CD4-positive, CD25-positive, alpha-beta regulatory T cell (primary cell): ENCODE results near the gene STK4. TPM values are rescaled to one million over a fixed set of nuclear protein-coding genes. Genes with fewer than 3 reads are reported as not detected.

Source experiments
- ATAC-seq, 2 donors: fragments of 150-1000 bp; cut with Tn5 transposase; one replicate each; pipeline ENCODE4 v1.10.0; 2021; ENCODE audit warnings: low read depth in 2 of 2, moderate number of reproducible peaks in 2 of 2, moderate library complexity in 1 of 2
- DNase-seq, 3 donors: peaks; one replicate each; pipeline versions ENCODE4 v3.0.0 to v3.0.0-alpha.2; 2012 to 2022; ENCODE audit warnings: mixed read lengths in 1 of 3
- H3K27ac ChIP-seq: one replicate; pipeline ENCODE4 v1.7.0; 2013; ENCODE audit warnings: mild to moderate bottlenecking, low read length; ENCODE audit not compliant: insufficient read depth, poor library complexity, severe bottlenecking
- H3K27me3 ChIP-seq: one replicate; pipeline ENCODE4 v1.7.0; 2013; ENCODE audit warnings: low read length; ENCODE audit not compliant: control insufficient read depth, insufficient read depth
- H3K36me3 ChIP-seq: one replicate; pipeline ENCODE4 v1.7.0; 2013; ENCODE audit warnings: mild to moderate bottlenecking, low read length, moderate library complexity; ENCODE audit not compliant: control insufficient read depth, insufficient read depth
- H3K4me1 ChIP-seq: 2 replicates; pipeline ENCODE4 v1.7.0; 2013; ENCODE audit warnings: mild to moderate bottlenecking, low read length; ENCODE audit not compliant: insufficient read depth, control insufficient read depth, poor library complexity, severe bottlenecking
- H3K4me3 ChIP-seq: one replicate; pipeline ENCODE4 v1.7.0; 2013; ENCODE audit warnings: low read depth, mild to moderate bottlenecking, low read length, moderate library complexity
- H3K9me3 ChIP-seq, 2 experiments: 1 replicate in 1 of 2; 2 replicates in 1 of 2; pipeline ENCODE4 v1.7.0; 2013; ENCODE audit warnings: low read length in 2 of 2, mild to moderate bottlenecking in 1 of 2, moderate library complexity in 1 of 2; ENCODE audit not compliant: control insufficient read depth in 2 of 2
- H3K27ac Mint-ChIP-seq, 3 donors: one replicate each; pipeline ENCODE4 v1.8.0; 2020 to 2022; ENCODE audit warnings: mild to moderate bottlenecking in 3 of 3, mixed read lengths in 3 of 3, moderate library complexity in 2 of 3
- H3K27me3 Mint-ChIP-seq: one replicate; pipeline ENCODE4 v1.8.0; 2022; ENCODE audit warnings: mild to moderate bottlenecking, mixed read lengths
- H3K36me3 Mint-ChIP-seq: one replicate; pipeline ENCODE4 v1.8.0; 2020; ENCODE audit warnings: mixed read lengths
- H3K4me1 Mint-ChIP-seq, 4 donors: one replicate each; pipeline ENCODE4 v1.8.0; 2020 to 2022; ENCODE audit warnings: mixed read lengths in 4 of 4, mild to moderate bottlenecking in 1 of 4
- H3K4me3 Mint-ChIP-seq, 4 donors: one replicate each; pipeline ENCODE4 v1.8.0; 2020 to 2022; ENCODE audit warnings: mild to moderate bottlenecking in 4 of 4, mixed read lengths in 4 of 4, moderate library complexity in 3 of 4
- H3K9me3 Mint-ChIP-seq, 7 donors: one replicate each; pipeline ENCODE4 v1.8.0; 2020 to 2022; ENCODE audit warnings: mixed read lengths in 7 of 7, mild to moderate bottlenecking in 3 of 7, moderate library complexity in 2 of 7
- polyA plus RNA-seq, 4 donors: library from polyadenylated mRNA; unstranded; fragments of 300-500 nt; fragmentation: Illumina TruSeq; gene quantifications; one replicate each; pipeline ENCODE4 v1.2.3, GENCODE V29; 2021
- total RNA-seq: library from RNA; stranded (reverse); gene quantifications from one replicate; pipeline ENCODE4 v1.2.3, GENCODE V29; 2022

The STK4 gene
- total and polyA plus RNA-seq, 5 donors from 2014 or later = 211 to 375 (median 227) TPM

DNA sequence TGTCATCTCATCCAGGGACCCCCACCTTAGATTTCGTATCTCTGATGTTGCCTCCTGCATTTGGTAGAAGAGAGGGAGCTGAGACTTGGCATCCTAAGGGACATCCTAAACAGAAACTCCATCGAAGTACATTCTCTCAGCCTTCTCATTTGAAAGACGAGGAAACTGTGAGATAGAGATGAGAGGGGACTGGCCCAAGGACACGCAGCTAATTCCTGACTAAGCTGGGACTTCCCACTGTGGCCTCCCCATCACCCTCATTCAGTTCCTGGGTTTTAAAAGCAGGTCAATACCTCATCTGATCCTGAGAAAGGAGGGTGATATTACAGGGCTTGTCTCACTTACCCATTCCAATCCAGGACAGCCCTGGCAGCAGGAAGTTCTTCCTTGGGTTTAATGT lies 149.5 kb downstream of the STK4 start:
- peaks cover 0 to 9% (median 2%) of the 10 kb centered on the region in 4 donors for H3K4me1 Mint-ChIP-seq
- H3K27me3 Mint-ChIP-seq = peaks cover 24% of the 10 kb centered on the region
- ATAC-seq = no peak
- DNase-seq = no peak
- H3K27ac Mint-ChIP-seq = no peak overlapping the region
- H3K9me3 Mint-ChIP-seq = peaks cover 0 to 2% (median 0%) of the 10 kb centered on the region in 7 donors
- H3K27me3 ChIP-seq = peaks cover 6% of the 10 kb centered on the region
- H3K27ac ChIP-seq = no peak overlapping the region
- H3K4me3 ChIP-seq = no peak overlapping the region
- no peaks in the 10 kb centered on the region for H3K4me1 ChIP-seq
- H3K36me3 Mint-ChIP-seq = no peaks in the 10 kb centered on the region
- H3K36me3 ChIP-seq = no peaks in the 10 kb centered on the region
- H3K4me3 Mint-ChIP-seq = no peak overlapping the region
- no peaks in the 10 kb centered on the region for H3K9me3 ChIP-seq

- Mint-ChIP-seq H3K36me3 (no peaks in the 10 kb centered on the region), H3K27me3 (peaks cover 28% of the 10 kb centered on the region), H3K4me1 (peaks cover 0 to 9% (median 2%) of the 10 kb centered on the region in 4 donors), H3K27ac (no peak overlapping the region), H3K4me3 (no peak overlapping the region), H3K9me3 (peaks cover 0 to 2% (median 0%) of the 10 kb centered on the region in 7 donors)
- Histone ChIP-seq H3K27ac (no peak overlapping the region), H3K9me3 (no peaks in the 10 kb centered on the region), H3K36me3 (no peaks in the 10 kb centered on the region), H3K4me3 (no peak overlapping the region), H3K4me1 (no peaks in the 10 kb centered on the region), H3K27me3 (peaks cover 11% of the 10 kb centered on the region)
- ATAC-seq (no peak), DNase-seq (no peak)
Observed at GRCh38 chr20:45117581-45117980, 151.3 kb downstream of the STK4 start.

- Histone ChIP-seq H3K9me3 (no peaks in the 10 kb centered on the region), H3K4me1 (no peaks in the 10 kb centered on the region), H3K4me3 (no peak overlapping the region), H3K27ac (no peak overlapping the region), H3K27me3 (peaks cover 14% of the 10 kb centered on the region), H3K36me3 (no peaks in the 10 kb centered on the region)
- no peak for DNase-seq
- Mint-ChIP-seq H3K36me3 (no peaks in the 10 kb centered on the region), H3K27me3 (peaks cover 28% of the 10 kb centered on the region), H3K4me1 (peaks cover 0 to 9% (median 2%) of the 10 kb centered on the region in 4 donors), H3K27ac (no peak overlapping the region), H3K9me3 (peaks cover 0 to 2% (median 0%) of the 10 kb centered on the region in 7 donors), H3K4me3 (no peak overlapping the region)
- ATAC-seq = no peak
Observed at GRCh38 chr20:45118028-45118427, 151.7 kb downstream of the STK4 start.

GRCh38 chr20:45119556-45120266 lies 153.4 kb downstream of the STK4 start:
- Histone ChIP-seq H3K9me3 (no peaks in the 10 kb centered on the region), H3K27me3 (peaks cover 16% of the 10 kb centered on the region), H3K4me3 (no peak overlapping the region), H3K27ac (no peak overlapping the region), H3K36me3 (no peaks in the 10 kb centered on the region), H3K4me1 (no peaks in the 10 kb centered on the region)
- DNase-seq (no peak), ATAC-seq (no peak)
- H3K27ac Mint-ChIP-seq = no peak overlapping the region
- H3K27me3 Mint-ChIP-seq = peaks cover 33% of the 10 kb centered on the region
- H3K9me3 Mint-ChIP-seq = peaks cover 0 to 2% (median 0%) of the 10 kb centered on the region in 7 donors
- peaks cover 0 to 6% (median 2%) of the 10 kb centered on the region in 4 donors for H3K4me1 Mint-ChIP-seq
- no peak overlapping the region for H3K4me3 Mint-ChIP-seq
- H3K36me3 Mint-ChIP-seq = no peaks in the 10 kb centered on the region

GRCh38 chr20:45121388-45121787 lies 155.1 kb downstream of the STK4 start:
- H3K4me1 ChIP-seq = no peaks in the 10 kb centered on the region
- no peaks in the 10 kb centered on the region for H3K36me3 ChIP-seq
- no peaks in the 10 kb centered on the region for H3K36me3 Mint-ChIP-seq
- H3K4me1 Mint-ChIP-seq = peaks cover 0 to 2% (median 0%) of the 10 kb centered on the region in 4 donors
- no peak overlapping the region for H3K4me3 ChIP-seq
- ATAC-seq (no peak), DNase-seq (no peak)
- H3K4me3 Mint-ChIP-seq = no peak overlapping the region
- H3K9me3 ChIP-seq = no peaks in the 10 kb centered on the region
- H3K9me3 Mint-ChIP-seq = peaks cover 0 to 2% (median 0%) of the 10 kb centered on the region in 7 donors
- no peak overlapping the region for H3K27ac ChIP-seq
- H3K27ac Mint-ChIP-seq = no peak overlapping the region
- H3K27me3 ChIP-seq = peaks cover 16% of the 10 kb centered on the region
- peaks cover 39% of the 10 kb centered on the region for H3K27me3 Mint-ChIP-seq

DNA sequence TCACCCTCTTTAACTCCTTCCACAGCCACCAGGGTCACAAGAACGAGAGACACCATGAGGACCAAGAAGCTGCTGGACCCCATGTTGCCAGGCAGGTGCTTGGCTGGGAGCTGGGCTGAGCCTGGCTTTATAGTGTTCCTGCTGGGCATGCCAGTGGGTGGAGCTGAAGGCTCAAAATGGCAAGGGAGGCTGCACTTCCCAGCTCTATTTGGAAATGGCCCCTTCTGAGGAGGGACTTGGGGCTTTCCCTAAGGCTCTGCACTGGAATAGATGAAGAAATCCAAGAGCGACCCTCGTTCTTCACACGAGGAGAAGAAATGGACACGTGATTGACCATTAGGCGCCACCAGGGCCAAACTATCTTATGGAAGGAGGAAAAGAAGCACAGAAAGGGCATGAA lies 158.1 kb downstream of the STK4 start, which contains the start of gene WFDC12:
WFDC12 (minus strand) TSS at position 101 of the 400 bp plus-strand sequence; CDS start at position 83, 18 bp downstream.
- Histone ChIP-seq H3K27me3 (peaks cover 19% of the 10 kb centered on the region), H3K4me3 (no peak within 1 kb of the TSS), H3K27ac (no peak within 1 kb of the TSS), H3K9me3 (no peaks in the 10 kb centered on the region), H3K4me1 (no peaks in the 10 kb centered on the region), H3K36me3 (no peaks in the 10 kb centered on the region)
- no peak for ATAC-seq
- Mint-ChIP-seq H3K4me1 (no peaks in the 10 kb centered on the region), H3K27ac (no peak within 1 kb of the TSS), H3K27me3 (peaks cover 49% of the 10 kb centered on the region), H3K36me3 (no peaks in the 10 kb centered on the region), H3K9me3 (peaks cover 0 to 2% (median 0%) of the 10 kb centered on the region in 7 donors), H3K4me3 (no peak within 1 kb of the TSS)
- no peak for DNase-seq

DNA sequence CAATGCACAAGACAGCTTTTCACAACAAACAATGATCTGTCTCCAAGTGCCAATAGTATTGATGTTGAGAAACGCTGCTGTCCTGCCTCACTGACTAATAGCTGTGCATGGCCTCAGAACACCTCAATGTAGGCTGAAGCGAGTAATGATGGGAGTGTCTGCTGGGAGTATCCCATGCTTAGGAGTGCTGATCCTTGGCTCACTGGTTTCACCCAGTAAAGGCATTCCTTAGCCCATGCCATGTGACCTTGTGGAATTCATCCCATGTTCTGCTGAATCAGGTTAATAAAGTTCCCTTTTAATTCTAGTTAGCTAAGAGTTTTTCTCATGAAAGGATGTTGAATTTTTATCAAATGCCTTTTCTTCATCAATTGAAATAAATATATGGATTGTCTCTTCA lies 161.8 kb downstream of the STK4 start:
- no peak overlapping the region for H3K27ac ChIP-seq
- H3K36me3 Mint-ChIP-seq = no peaks in the 10 kb centered on the region
- H3K9me3 ChIP-seq = no peaks in the 10 kb centered on the region
- H3K4me1 Mint-ChIP-seq = no peaks in the 10 kb centered on the region
- no peak overlapping the region for H3K4me3 ChIP-seq
- no peaks in the 10 kb centered on the region for H3K4me1 ChIP-seq
- H3K27me3 Mint-ChIP-seq = peaks cover 61% of the 10 kb centered on the region
- no peak for DNase-seq
- H3K36me3 ChIP-seq = no peaks in the 10 kb centered on the region
- peaks cover 0 to 2% (median 0%) of the 10 kb centered on the region in 7 donors for H3K9me3 Mint-ChIP-seq
- no peak overlapping the region for H3K4me3 Mint-ChIP-seq
- peaks cover 19% of the 10 kb centered on the region for H3K27me3 ChIP-seq
- H3K27ac Mint-ChIP-seq = no peak overlapping the region
- no peak for ATAC-seq
